Activated CD4-positive, alpha-beta memory T cell treated with anti-CD3 and anti-CD28 coated beads, Interleukin-2, amount 10 ng/mL, durations not matched to agents 7 days and 5 days (primary cell): Measurements from ENCODE around the gene SUMF1. TPM values are rescaled to one million over a fixed set of nuclear protein-coding genes. Genes with fewer than 3 reads are reported as not detected.
"Not testable (repeated sequence)": the region's sequence is repeated elsewhere in the genome, so short reads cannot be mapped to it uniquely, and the experiment has no call there.

ENCODE experiments used
- CTCF ChIA-PET: fragments of 350-600 bp; sonication (Branson Sonifier 250); formaldehyde crosslinking; loops from one replicate; lab custom pipeline; 2021; ENCODE audit warnings: antibody characterized with exemption, inconsistent platforms; lab: Charles Lee
- POLR2A ChIA-PET: fragments of 350-600 bp; sonication (Branson Sonifier 250); formaldehyde crosslinking; loops from one replicate; lab custom pipeline; 2021; ENCODE audit warnings: antibody characterized with exemption; lab: Charles Lee
- DNase-seq: peaks from one replicate; pipeline ENCODE4 v3.0.0-alpha.2; 2020
- H3K27ac Mint-ChIP-seq: one replicate; pipeline ENCODE4 v1.8.0; 2021; ENCODE audit warnings: mild to moderate bottlenecking, mixed read lengths
- H3K27me3 Mint-ChIP-seq: one replicate; pipeline ENCODE4 v1.8.0; 2021; ENCODE audit warnings: mixed read lengths
- H3K36me3 Mint-ChIP-seq: one replicate; pipeline ENCODE4 v1.8.0; 2021; ENCODE audit warnings: low read depth, mixed read lengths
- H3K4me1 Mint-ChIP-seq: one replicate; pipeline ENCODE4 v1.8.0; 2021; ENCODE audit warnings: mixed read lengths
- H3K4me3 Mint-ChIP-seq: one replicate; pipeline ENCODE4 v1.8.0; 2021; ENCODE audit warnings: mild to moderate bottlenecking, mixed read lengths
- H3K9me3 Mint-ChIP-seq: one replicate; pipeline ENCODE4 v1.8.0; 2021; ENCODE audit warnings: mixed read lengths
- total RNA-seq, 2 experiments: library from RNA; stranded (reverse); gene quantifications; one replicate each; pipeline ENCODE4 v1.2.3, GENCODE V29; 2021

The SUMF1 gene
- total RNA-seq, 2 experiments from 2014 or later: 7.1 to 7.3 TPM

- peaks cover 7% of the 10 kb centered on the region for H3K9me3 Mint-ChIP-seq
- no peaks in the 10 kb centered on the region for H3K27me3 Mint-ChIP-seq
- H3K36me3 Mint-ChIP-seq: peaks cover 7% of the 10 kb centered on the region
- no peak for DNase-seq
- H3K27ac Mint-ChIP-seq: no peak overlapping the region
- H3K4me1 Mint-ChIP-seq: no peaks in the 10 kb centered on the region
- ChIA-PET CTCF (interaction anchor here (0.6 to 1.0 kb wide), 2 partner anchors 16 to 250 kb away, joined by 3 to 7 read pairs; no protein-coding TSS in a partner anchor), POLR2A (no interaction called here)
- H3K4me3 Mint-ChIP-seq: no peak overlapping the region
Observed at GRCh38 chr3:4334548-4334947, 132.5 kb downstream of the SUMF1 start.

GRCh38 chr3:4332991-4333390, 134.1 kb downstream of the SUMF1 start:
- H3K4me3 Mint-ChIP-seq: no peak overlapping the region
- H3K36me3 Mint-ChIP-seq: peaks cover 10% of the 10 kb centered on the region
- H3K9me3 Mint-ChIP-seq: peaks cover 11% of the 10 kb centered on the region
- no peak overlapping the region for H3K27ac Mint-ChIP-seq
- ChIA-PET POLR2A (no interaction called here), CTCF (interaction anchor here (0.9 kb wide), 2 partner anchors 18 to 300 kb away, joined by 3 read pairs; no protein-coding TSS in a partner anchor)
- H3K27me3 Mint-ChIP-seq: no peaks in the 10 kb centered on the region
- DNase-seq: no peak
- no peaks in the 10 kb centered on the region for H3K4me1 Mint-ChIP-seq

GRCh38 chr3:4332574-4332973, 134.5 kb downstream of the SUMF1 start:
- H3K9me3 Mint-ChIP-seq: peaks cover 11% of the 10 kb centered on the region
- POLR2A ChIA-PET: no interaction called here
- no peak for DNase-seq
- CTCF ChIA-PET: interaction anchor here (0.8 to 0.9 kb wide), 2 partner anchors 17 to 18 kb away, joined by 3 read pairs; no protein-coding TSS in a partner anchor
- no peaks in the 10 kb centered on the region for H3K27me3 Mint-ChIP-seq
- H3K36me3 Mint-ChIP-seq: peaks cover 10% of the 10 kb centered on the region
- H3K27ac Mint-ChIP-seq: no peak overlapping the region
- H3K4me1 Mint-ChIP-seq: no peaks in the 10 kb centered on the region
- no peak overlapping the region for H3K4me3 Mint-ChIP-seq

GRCh38 chr3:4332111-4332510, 135.0 kb downstream of the SUMF1 start:
- no peak overlapping the region for H3K27ac Mint-ChIP-seq
- no peaks in the 10 kb centered on the region for H3K4me1 Mint-ChIP-seq
- no peak for DNase-seq
- H3K4me3 Mint-ChIP-seq: no peak overlapping the region
- CTCF ChIA-PET: interaction anchor here (0.8 kb wide), 1 partner anchor 17 kb away, joined by 3 read pairs; no protein-coding TSS in a partner anchor
- H3K27me3 Mint-ChIP-seq: no peaks in the 10 kb centered on the region
- H3K36me3 Mint-ChIP-seq: peaks cover 12% of the 10 kb centered on the region
- peaks cover 11% of the 10 kb centered on the region for H3K9me3 Mint-ChIP-seq
- POLR2A ChIA-PET: no interaction called here

- H3K36me3 Mint-ChIP-seq: peaks cover 15% of the 10 kb centered on the region
Observed at GRCh38 chr3:4329806-4330205, 137.3 kb downstream of the SUMF1 start.

GRCh38 chr3:4326868-4327267, 140.2 kb downstream of the SUMF1 start:
- peaks cover 13% of the 10 kb centered on the region for H3K9me3 Mint-ChIP-seq
- H3K4me3 Mint-ChIP-seq: no peak overlapping the region
- no peaks in the 10 kb centered on the region for H3K27me3 Mint-ChIP-seq
- DNase-seq: no peak
- CTCF ChIA-PET: interaction anchor here (1.6 kb wide), 1 partner anchor 24 kb away, joined by 3 read pairs; no protein-coding TSS in a partner anchor
- POLR2A ChIA-PET: no interaction called here
- no peaks in the 10 kb centered on the region for H3K4me1 Mint-ChIP-seq
- H3K36me3 Mint-ChIP-seq: peaks cover 15% of the 10 kb centered on the region
- no peak overlapping the region for H3K27ac Mint-ChIP-seq

More at GRCh38 chr3:4329806-4330205, 137.3 kb downstream of the SUMF1 start:
- CTCF ChIA-PET, POLR2A ChIA-PET, H3K4me1 Mint-ChIP-seq, H3K27ac Mint-ChIP-seq, H3K27me3 Mint-ChIP-seq, H3K4me3 Mint-ChIP-seq, DNase-seq: not testable (repeated sequence)
- H3K9me3 Mint-ChIP-seq: peaks cover 13% of the 10 kb centered on the region

GRCh38 chr3:4323246-4324027, 143.6 kb downstream of the SUMF1 start:
- Mint-ChIP-seq H3K27me3 (no peaks in the 10 kb centered on the region), H3K36me3 (peaks cover 5% of the 10 kb centered on the region), H3K27ac (no peak overlapping the region), H3K4me3 (no peak overlapping the region), H3K4me1 (no peaks in the 10 kb centered on the region), H3K9me3 (peaks cover 3% of the 10 kb centered on the region)
- ChIA-PET CTCF (no interaction called here), POLR2A (no interaction called here)
- DNase-seq: no peak

GRCh38 chr3:4322635-4323034, 144.4 kb downstream of the SUMF1 start:
- no peaks in the 10 kb centered on the region for H3K4me1 Mint-ChIP-seq
- H3K27ac Mint-ChIP-seq: no peak overlapping the region
- peaks cover 2% of the 10 kb centered on the region for H3K9me3 Mint-ChIP-seq
- POLR2A ChIA-PET: no interaction called here
- no peaks in the 10 kb centered on the region for H3K27me3 Mint-ChIP-seq
- no peak for DNase-seq
- CTCF ChIA-PET: no interaction called here
- peaks cover 5% of the 10 kb centered on the region for H3K36me3 Mint-ChIP-seq
- no peak overlapping the region for H3K4me3 Mint-ChIP-seq

- H3K27ac Mint-ChIP-seq: no peak overlapping the region
- H3K4me3 Mint-ChIP-seq: no peak overlapping the region
- no peaks in the 10 kb centered on the region for H3K27me3 Mint-ChIP-seq
- peaks cover 2% of the 10 kb centered on the region for H3K36me3 Mint-ChIP-seq
- no peaks in the 10 kb centered on the region for H3K9me3 Mint-ChIP-seq
- H3K4me1 Mint-ChIP-seq: no peaks in the 10 kb centered on the region
- POLR2A ChIA-PET: no interaction called here
- CTCF ChIA-PET: no interaction called here
- no peak for DNase-seq
Observed at GRCh38 chr3:4321732-4322131, 145.3 kb downstream of the SUMF1 start.

- POLR2A ChIA-PET: no interaction called here
- DNase-seq: no peak
- Mint-ChIP-seq H3K4me3 (no peak overlapping the region), H3K27me3 (no peaks in the 10 kb centered on the region), H3K36me3 (peaks cover 4% of the 10 kb centered on the region), H3K4me1 (no peaks in the 10 kb centered on the region), H3K9me3 (no peaks in the 10 kb centered on the region), H3K27ac (no peak overlapping the region)
- CTCF ChIA-PET: interaction anchor here (0.7 kb wide), 1 partner anchor 25 kb away, joined by 3 read pairs; no protein-coding TSS in a partner anchor
Observed at GRCh38 chr3:4320096-4320911, 146.8 kb downstream of the SUMF1 start.

- Mint-ChIP-seq H3K9me3 (no peaks in the 10 kb centered on the region), H3K4me1 (no peaks in the 10 kb centered on the region), H3K36me3 (peaks cover 4% of the 10 kb centered on the region), H3K27ac (no peak overlapping the region), H3K27me3 (no peaks in the 10 kb centered on the region), H3K4me3 (no peak overlapping the region)
- DNase-seq: no peak
- CTCF ChIA-PET: interaction anchor here (0.6 to 1.5 kb wide), 9 partner anchors 8 to 330 kb away, joined by 3 to 7 read pairs (median 3); partner anchors contain the start of gene ITPR1
- POLR2A ChIA-PET: no interaction called here
Observed at GRCh38 chr3:4314688-4315087, 152.4 kb downstream of the SUMF1 start.

- Mint-ChIP-seq H3K9me3 (no peaks in the 10 kb centered on the region), H3K4me1 (no peaks in the 10 kb centered on the region), H3K36me3 (peaks cover 4% of the 10 kb centered on the region), H3K4me3 (no peak overlapping the region), H3K27ac (no peak overlapping the region), H3K27me3 (no peaks in the 10 kb centered on the region)
- ChIA-PET CTCF (no interaction called here), POLR2A (no interaction called here)
- DNase-seq: no peak
Observed at GRCh38 chr3:4313606-4314293, 153.3 kb downstream of the SUMF1 start.
